Activated naive CD4-positive, alpha-beta T cell (primary cell): ENCODE measurements around the gene EML1.

Source experiments
- DNase-seq, 4 experiments: peaks; one replicate each; lab custom pipeline; 2025; lab: John Stamatoyannopoulos, UW

Gene EML1

DNA sequence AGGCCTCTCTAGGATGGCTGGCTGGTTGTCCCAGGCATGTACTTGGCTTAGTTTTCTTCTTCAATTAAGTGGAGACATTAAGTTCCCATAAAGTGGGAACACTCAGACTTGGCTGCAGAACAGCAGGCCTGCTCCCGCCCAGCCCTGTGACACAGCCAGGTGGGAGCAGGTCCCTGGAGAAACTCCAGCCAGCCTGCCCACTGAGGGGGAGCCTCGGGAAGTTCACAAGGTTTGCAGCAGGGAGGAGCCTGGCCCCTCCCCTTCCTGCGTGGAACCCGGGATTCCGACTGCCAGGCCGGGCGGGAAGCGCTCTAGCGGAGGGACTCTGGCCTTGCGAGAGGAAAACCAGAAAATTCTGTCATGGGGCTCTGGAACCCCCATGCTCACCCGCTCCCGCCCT, 173.7 kb downstream of the EML1 start:
- DNase-seq: no peak

DNA sequence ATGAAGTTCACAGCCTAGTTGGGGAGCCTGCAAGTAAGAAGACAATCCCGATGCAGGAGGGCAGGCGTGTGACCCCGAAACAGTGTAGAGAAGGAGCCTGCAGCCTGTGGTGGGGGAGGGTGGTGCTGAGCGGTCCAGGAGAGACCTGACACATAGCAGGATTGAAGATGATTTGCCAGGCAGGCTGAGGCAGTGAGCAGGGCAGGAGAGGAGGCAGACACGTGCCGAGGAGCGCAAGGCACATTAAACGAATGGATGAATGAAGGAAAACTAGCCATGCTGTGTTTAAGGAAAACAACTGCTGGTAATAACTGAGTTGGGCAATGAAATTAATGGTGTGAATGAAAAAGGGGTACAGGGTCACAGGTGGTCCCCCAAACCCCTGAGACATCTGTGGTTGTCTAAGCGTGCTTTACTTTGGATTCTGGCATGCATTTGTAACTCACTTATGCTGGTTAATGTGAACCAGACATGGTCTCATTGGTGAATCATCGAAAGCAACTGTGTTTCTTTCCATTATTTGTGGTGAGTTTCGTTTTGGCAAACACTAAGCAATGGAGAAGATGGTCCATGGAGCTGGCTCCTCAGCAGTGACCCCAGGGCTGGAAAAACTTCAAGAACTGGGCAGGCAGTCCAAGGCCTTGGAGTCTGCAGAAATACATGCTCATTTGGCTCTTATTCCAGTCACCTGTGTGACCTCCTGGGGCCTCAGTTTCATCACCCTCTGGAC, 175.1 kb downstream of the EML1 start:
- no peak for DNase-seq

- no peak for DNase-seq
Measured at GRCh38 chr14:99968941-99969340, 175.7 kb downstream of the EML1 start.

- DNase-seq: no peak
Measured at GRCh38 chr14:99969673-99970322, 176.6 kb downstream of the EML1 start.

DNA sequence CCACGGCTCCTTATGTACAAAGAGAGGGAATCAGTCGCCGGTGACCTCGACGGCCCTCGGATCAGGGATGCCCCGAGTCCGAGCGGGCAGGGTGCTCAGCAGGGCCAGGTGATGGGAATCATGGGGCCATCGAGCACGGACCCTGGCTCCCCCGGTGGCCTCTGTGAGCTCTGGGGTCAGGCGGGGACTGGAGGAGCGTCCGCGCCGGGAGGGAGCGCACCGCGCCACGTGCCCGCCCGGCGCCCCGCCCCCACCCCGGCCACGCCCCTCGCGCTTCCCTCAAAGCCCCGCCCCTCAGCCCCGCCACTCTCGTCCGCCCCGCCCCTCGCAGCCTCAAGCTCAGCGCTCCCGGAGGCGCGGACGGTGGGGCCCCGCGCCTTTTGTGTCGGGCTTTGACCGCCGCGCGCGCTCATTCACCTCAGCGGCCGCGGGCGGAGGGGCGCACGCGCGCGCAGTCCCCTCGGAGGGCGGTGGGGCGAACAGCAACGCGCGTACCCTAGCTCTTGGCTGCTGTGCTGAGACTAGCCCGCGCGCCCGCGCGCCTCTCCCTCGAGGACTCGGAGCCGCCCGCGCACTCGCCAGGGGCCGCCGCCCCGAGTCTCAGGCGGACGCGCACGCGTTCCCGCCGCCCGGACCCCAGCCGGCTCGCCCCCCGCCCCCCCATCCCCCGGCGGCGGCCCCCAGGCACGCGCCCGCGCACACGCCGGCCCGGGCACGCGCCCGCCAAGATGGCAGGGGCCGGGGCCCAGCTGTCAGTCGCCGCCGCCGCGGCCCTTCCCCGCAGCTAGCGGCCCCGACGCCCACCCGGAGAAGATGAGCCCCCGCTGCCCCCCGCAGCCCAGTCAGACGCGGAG, 178.1 kb downstream of the EML1 start:
- DNase-seq: peak; percentile 61 to 79 (median 70)

DNA sequence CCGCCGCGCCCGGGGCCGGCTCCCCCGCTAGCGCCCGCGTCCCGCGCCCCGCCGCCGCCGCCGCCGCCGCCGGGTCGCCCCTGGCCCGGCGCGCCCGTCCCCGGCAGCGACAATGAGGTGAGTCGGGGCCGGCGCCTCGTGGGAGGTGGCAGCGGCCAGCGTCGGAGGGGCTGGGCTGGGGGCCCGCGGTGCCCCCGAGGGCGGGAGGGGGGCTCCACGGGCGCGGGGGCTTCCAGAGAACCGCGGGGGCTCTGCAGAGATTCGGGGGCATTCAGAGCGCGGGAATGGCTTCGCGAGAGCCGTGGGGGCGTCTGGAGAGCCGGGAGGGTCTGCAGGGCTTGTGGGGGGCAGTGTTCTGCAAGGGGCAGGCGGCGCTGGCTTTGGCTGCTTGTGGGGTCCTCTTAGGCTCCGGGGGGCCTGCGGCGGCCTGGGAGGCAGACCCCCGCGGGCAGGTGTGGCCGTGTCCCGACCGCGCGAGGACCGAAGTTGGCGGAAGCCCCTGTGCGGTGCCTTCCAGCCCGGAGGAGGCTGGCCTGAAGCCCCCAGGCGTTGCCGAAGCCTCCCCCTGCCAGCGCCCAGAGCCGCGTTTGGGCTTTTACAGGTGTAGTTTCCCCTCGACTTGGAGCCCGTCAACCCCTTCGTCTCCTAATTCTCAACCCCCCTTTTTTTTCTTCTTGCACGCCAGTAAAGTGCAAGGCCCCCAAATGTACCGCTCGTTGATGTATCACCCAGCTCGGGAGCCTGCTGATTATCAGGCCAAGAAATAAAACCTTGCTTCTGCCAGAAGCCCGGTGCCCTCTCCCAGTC, 178.9 kb downstream of the EML1 start:
- no peak for DNase-seq

- no peak for DNase-seq
Measured at GRCh38 chr14:99972748-99973466, 179.7 kb downstream of the EML1 start.

GRCh38 chr14:99975190-99975589, 182.0 kb downstream of the EML1 start:
- DNase-seq: no peak

GRCh38 chr14:99976021-99976420, 182.8 kb downstream of the EML1 start:
- no peak for DNase-seq

- DNase-seq: no peak
Measured at GRCh38 chr14:99976681-99977080, 183.5 kb downstream of the EML1 start.

- DNase-seq: no peak
Measured at GRCh38 chr14:99980299-99980698, 187.1 kb downstream of the EML1 start.

DNA sequence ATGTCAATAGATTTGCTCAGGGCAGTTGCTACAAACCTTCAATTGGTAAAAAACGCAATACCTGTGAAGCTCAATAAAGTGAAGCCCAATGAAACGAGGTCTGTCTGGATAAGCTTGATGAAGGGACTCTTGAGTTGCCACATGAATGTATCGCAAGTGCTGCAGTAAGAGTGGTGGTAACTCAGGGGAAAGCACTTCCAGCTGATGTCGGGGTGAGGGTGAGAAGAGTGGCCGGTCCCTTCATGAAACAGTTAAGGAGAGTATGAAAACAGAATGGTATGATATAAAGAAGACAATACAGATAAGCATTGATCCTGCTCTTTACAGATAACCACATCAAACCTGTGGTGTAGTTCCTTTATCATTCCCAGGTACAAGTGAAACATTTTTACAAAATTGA, 188.6 kb downstream of the EML1 start:
- DNase-seq: no peak

DNA sequence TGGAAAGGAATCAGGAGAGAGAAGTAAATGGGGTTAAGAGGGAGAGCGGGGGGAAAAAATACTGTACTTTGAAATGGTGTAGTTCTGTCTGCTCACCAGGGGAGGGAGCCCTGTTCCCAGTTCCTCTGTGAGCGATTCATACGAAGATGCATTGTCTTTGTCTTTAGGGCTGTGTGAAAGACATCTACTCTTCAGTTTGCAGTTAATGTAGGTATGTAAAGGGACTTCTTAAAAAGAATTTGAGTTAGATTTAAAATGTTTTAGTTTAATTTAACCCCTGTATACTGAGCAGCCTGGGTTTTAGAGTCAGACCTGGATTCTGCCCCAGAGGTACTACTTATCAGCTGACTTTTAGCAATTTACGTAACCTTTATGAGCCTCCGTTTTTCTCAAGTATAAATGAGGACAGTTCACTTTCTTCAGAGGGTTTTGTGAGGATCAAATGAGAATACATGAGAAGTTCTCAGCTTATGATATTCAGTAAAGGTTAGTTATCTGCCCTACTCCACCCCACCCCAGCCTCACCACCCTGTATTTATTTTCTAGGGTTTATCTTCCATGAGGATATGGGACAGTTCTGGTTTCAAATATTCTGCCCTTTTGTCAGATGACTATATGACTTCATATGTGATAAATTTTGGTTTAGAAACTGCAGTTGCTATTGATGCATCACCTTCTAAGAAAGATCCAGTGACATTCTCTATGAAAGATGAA, 189.5 kb downstream of the EML1 start:
- DNase-seq: peak in 3 of 4 experiments; percentile 16 to 39 (median 17)

GRCh38 chr14:99983251-99984015, 190.2 kb downstream of the EML1 start:
- no peak for DNase-seq

DNA sequence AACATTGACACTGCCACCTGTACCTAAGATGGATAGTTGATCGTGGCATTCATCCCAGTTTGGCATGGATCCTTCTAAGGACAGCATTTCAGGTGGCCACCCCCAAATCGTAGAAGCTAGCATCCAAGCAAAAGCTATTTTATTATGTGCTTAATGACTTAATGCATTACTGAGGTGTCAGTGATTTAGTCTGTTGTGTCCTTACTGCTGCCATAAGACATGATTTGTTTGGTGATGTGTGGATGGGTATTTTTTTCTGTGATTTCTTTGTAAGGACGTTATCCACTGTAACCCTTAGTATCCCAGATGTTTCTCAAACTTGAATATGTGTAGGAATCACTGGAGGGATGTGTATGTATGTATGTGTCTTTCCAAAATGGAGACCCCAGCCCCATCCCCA, 190.8 kb downstream of the EML1 start:
- no peak for DNase-seq

GRCh38 chr14:99986396-99986795, 193.2 kb downstream of the EML1 start:
- DNase-seq: no peak

DNA sequence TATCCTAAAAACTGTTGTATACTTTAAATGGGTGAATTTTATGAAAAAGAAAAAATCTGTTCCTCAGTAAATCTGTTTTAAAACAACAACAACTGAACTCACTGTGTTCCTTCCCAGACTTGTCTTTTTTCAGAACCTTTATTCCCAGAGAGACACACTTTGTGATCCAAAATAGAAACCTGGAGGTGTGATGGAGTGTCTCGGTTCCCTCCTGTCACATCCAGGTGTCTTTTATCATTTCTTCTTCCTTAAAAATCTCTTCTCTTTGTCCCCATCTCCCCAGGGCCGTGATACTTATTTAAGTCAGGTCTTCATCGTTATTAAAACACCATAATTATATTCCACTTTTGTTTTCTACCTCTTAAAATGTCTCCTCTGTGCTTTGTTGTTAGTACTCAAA, 195.8 kb downstream of the EML1 start:
- DNase-seq: no peak

- no peak for DNase-seq
Measured at GRCh38 chr14:99990268-99991170, 197.3 kb downstream of the EML1 start.

DNA sequence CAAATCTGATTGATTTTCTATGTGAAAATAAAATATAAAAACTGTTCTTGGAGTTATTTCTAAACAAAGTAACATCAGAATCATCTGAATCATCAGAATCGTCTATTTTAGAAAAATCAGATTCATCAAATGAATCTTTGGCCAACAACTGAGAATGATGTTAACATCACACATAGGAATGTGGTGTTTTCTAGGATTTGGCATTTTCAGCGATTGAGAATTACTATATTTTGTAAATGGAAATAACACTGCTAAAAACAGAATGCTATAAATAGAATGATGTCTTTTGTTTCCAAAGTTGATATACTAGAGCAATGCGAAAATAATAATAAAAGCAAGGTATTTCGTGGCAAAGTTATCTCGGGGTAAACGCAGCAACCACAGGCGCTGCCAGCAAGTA, 198.1 kb downstream of the EML1 start:
- DNase-seq: no peak
